ENCODE data around the gene TEC. TPM values are rescaled to one million over a fixed set of nuclear protein-coding genes. Genes with fewer than 3 reads are reported as not detected.

The TEC gene
- total and polyA plus RNA-seq, 2 experiments from 2014 or later, result 2.9 to 3.0 TPM

DNA sequence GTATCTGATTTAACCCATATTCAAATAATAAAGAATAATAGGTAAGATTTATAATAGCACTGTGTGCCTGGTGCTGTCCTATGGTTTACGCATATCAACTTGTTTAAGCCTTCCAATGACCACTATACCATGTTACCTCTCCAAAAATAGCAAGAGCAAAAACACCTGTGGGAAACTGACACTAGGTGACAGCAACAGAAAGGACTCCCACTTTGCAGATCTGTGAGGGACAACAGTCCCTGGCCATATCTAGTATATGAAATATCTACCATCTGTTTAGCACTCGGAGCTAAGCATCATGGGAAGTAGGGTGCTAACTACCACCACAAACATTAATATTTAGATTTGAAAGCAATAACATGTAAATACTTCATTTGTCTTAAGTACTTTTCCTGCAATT lies 79.9 kb downstream of the TEC start:
- no peak overlapping the region for H3K4me3 Mint-ChIP-seq
- TF ChIP-seq CREB1 (CRISPR knock-in tag; IDR thresholded peaks at IDR 0.05; ENCODE audit: low read depth), result no peak
- TF ChIP-seq, protein P1, sequence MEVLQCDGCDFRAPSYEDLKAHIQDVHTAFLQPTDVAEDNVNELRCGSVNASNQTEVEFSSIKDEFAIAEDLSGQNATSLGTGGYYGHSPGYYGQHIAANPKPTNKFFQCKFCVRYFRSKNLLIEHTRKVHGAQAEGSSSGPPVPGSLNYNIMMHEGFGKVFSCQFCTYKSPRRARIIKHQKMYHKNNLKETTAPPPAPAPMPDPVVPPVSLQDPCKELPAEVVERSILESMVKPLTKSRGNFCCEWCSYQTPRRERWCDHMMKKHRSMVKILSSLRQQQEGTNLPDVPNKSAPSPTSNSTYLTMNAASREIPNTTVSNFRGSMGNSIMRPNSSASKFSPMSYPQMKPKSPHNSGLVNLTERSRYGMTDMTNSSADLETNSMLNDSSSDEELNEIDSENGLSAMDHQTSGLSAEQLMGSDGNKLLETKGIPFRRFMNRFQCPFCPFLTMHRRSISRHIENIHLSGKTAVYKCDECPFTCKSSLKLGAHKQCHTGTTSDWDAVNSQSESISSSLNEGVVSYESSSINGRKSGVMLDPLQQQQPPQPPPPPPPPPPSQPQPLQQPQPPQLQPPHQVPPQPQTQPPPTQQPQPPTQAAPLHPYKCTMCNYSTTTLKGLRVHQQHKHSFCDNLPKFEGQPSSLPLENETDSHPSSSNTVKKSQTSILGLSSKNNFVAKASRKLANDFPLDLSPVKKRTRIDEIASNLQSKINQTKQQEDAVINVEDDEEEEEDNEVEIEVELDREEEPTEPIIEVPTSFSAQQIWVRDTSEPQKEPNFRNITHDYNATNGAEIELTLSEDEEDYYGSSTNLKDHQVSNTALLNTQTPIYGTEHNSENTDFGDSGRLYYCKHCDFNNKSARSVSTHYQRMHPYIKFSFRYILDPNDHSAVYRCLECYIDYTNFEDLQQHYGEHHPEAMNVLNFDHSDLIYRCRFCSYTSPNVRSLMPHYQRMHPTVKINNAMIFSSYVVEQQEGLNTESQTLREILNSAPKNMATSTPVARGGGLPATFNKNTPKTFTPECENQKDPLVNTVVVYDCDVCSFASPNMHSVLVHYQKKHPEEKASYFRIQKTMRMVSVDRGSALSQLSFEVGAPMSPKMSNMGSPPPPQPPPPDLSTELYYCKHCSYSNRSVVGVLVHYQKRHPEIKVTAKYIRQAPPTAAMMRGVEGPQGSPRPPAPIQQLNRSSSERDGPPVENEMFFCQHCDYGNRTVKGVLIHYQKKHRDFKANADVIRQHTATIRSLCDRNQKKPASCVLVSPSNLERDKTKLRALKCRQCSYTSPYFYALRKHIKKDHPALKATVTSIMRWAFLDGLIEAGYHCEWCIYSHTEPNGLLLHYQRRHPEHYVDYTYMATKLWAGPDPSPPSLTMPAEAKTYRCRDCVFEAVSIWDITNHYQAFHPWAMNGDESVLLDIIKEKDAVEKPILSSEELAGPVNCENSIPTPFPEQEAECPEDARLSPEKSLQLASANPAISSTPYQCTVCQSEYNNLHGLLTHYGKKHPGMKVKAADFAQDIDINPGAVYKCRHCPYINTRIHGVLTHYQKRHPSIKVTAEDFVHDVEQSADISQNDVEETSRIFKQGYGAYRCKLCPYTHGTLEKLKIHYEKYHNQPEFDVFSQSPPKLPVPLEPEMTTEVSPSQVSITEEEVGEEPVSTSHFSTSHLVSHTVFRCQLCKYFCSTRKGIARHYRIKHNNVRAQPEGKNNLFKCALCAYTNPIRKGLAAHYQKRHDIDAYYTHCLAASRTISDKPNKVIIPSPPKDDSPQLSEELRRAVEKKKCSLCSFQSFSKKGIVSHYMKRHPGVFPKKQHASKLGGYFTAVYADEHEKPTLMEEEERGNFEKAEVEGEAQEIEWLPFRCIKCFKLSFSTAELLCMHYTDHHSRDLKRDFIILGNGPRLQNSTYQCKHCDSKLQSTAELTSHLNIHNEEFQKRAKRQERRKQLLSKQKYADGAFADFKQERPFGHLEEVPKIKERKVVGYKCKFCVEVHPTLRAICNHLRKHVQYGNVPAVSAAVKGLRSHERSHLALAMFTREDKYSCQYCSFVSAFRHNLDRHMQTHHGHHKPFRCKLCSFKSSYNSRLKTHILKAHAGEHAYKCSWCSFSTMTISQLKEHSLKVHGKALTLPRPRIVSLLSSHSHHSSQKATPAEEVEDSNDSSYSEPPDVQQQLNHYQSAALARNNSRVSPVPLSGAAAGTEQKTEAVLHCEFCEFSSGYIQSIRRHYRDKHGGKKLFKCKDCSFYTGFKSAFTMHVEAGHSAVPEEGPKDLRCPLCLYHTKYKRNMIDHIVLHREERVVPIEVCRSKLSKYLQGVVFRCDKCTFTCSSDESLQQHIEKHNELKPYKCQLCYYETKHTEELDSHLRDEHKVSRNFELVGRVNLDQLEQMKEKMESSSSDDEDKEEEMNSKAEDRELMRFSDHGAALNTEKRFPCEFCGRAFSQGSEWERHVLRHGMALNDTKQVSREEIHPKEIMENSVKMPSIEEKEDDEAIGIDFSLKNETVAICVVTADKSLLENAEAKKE (CRISPR knock-in tag; IDR thresholded peaks at IDR 0.05), result no peak
- TF ChIP-seq EZH2phosphoT487 (IDR thresholded peaks at IDR 0.05; ENCODE audit: unreplicated experiment), result no peak
- TF ChIP-seq POLR2AphosphoS5 (IDR thresholded peaks at IDR 0.05; ENCODE audit: low read depth), result no peak
- no peak for TF ChIP-seq JUNB (IDR thresholded peaks at IDR 0.05; ENCODE audit: unreplicated experiment)
- TF ChIP-seq EZH2 (IDR thresholded peaks at IDR 0.05; ENCODE audit: low read depth, unreplicated experiment), result no peak
- TF ChIP-seq, protein P2, sequence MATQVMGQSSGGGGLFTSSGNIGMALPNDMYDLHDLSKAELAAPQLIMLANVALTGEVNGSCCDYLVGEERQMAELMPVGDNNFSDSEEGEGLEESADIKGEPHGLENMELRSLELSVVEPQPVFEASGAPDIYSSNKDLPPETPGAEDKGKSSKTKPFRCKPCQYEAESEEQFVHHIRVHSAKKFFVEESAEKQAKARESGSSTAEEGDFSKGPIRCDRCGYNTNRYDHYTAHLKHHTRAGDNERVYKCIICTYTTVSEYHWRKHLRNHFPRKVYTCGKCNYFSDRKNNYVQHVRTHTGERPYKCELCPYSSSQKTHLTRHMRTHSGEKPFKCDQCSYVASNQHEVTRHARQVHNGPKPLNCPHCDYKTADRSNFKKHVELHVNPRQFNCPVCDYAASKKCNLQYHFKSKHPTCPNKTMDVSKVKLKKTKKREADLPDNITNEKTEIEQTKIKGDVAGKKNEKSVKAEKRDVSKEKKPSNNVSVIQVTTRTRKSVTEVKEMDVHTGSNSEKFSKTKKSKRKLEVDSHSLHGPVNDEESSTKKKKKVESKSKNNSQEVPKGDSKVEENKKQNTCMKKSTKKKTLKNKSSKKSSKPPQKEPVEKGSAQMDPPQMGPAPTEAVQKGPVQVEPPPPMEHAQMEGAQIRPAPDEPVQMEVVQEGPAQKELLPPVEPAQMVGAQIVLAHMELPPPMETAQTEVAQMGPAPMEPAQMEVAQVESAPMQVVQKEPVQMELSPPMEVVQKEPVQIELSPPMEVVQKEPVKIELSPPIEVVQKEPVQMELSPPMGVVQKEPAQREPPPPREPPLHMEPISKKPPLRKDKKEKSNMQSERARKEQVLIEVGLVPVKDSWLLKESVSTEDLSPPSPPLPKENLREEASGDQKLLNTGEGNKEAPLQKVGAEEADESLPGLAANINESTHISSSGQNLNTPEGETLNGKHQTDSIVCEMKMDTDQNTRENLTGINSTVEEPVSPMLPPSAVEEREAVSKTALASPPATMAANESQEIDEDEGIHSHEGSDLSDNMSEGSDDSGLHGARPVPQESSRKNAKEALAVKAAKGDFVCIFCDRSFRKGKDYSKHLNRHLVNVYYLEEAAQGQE (IDR thresholded peaks at IDR 0.05; ENCODE audit: unreplicated experiment), result no peak
- TF ChIP-seq ZNF331 (CRISPR knock-in tag; IDR thresholded peaks at IDR 0.05; ENCODE audit: low read depth), result no peak
- no peak for TF ChIP-seq NANOG (IDR thresholded peaks at IDR 0.05; ENCODE audit: borderline replicate concordance)
- TF ChIP-seq, protein P3, sequence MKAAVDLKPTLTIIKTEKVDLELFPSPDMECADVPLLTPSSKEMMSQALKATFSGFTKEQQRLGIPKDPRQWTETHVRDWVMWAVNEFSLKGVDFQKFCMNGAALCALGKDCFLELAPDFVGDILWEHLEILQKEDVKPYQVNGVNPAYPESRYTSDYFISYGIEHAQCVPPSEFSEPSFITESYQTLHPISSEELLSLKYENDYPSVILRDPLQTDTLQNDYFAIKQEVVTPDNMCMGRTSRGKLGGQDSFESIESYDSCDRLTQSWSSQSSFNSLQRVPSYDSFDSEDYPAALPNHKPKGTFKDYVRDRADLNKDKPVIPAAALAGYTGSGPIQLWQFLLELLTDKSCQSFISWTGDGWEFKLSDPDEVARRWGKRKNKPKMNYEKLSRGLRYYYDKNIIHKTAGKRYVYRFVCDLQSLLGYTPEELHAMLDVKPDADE (IDR thresholded peaks at IDR 0.05), result no peak
- TF ChIP-seq, protein P4, sequence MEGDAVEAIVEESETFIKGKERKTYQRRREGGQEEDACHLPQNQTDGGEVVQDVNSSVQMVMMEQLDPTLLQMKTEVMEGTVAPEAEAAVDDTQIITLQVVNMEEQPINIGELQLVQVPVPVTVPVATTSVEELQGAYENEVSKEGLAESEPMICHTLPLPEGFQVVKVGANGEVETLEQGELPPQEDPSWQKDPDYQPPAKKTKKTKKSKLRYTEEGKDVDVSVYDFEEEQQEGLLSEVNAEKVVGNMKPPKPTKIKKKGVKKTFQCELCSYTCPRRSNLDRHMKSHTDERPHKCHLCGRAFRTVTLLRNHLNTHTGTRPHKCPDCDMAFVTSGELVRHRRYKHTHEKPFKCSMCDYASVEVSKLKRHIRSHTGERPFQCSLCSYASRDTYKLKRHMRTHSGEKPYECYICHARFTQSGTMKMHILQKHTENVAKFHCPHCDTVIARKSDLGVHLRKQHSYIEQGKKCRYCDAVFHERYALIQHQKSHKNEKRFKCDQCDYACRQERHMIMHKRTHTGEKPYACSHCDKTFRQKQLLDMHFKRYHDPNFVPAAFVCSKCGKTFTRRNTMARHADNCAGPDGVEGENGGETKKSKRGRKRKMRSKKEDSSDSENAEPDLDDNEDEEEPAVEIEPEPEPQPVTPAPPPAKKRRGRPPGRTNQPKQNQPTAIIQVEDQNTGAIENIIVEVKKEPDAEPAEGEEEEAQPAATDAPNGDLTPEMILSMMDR (conservative IDR thresholded peaks at IDR 0.05; ENCODE audit: low read depth in 2 of 2), result no peak
- TF ChIP-seq STAT1 (IDR thresholded peaks at IDR 0.05; ENCODE audit: unreplicated experiment), result no peak
- TF ChIP-seq ZNF114 (CRISPR knock-in tag; IDR thresholded peaks at IDR 0.05), result no peak
- H3K27me3 ChIP-seq (ENCODE audit: insufficient read depth), result no peaks in the 10 kb centered on the region
- peaks cover 5% of the 10 kb centered on the region for H3K4me1 ChIP-seq (ENCODE audit: insufficient read depth)
- ATAC-seq, result no peak
- H3K36me3 Mint-ChIP-seq (ENCODE audit: low read depth), result peaks cover 14% of the 10 kb centered on the region
- H3K79me2 ChIP-seq (replicated peaks; ENCODE audit: insufficient read depth), result no peaks in the 10 kb centered on the region
- H3K9me2 ChIP-seq (ENCODE audit: insufficient read depth), result no peaks in the 10 kb centered on the region
- H3K27ac ChIP-seq (ENCODE audit: low read depth), result no peak overlapping the region
- H3K9me3 Mint-ChIP-seq, result peaks cover 14% of the 10 kb centered on the region
- no peaks in the 10 kb centered on the region for H3K36me3 ChIP-seq (ENCODE audit: insufficient read depth)
- H2AFZ ChIP-seq, result no peak overlapping the region
- H3K4me3 ChIP-seq, result no peak overlapping the region
- peaks cover 4% of the 10 kb centered on the region for H3K4me1 Mint-ChIP-seq
- no peaks in the 10 kb centered on the region for H3F3A ChIP-seq (replicated peaks; ENCODE audit: low read depth)
- no peak overlapping the region for H3K4me2 ChIP-seq
- no peak overlapping the region for H3K27ac Mint-ChIP-seq
- H3K27me3 Mint-ChIP-seq (ENCODE audit: insufficient read depth, low read depth, poor library complexity), result no peaks in the 10 kb centered on the region
- H4K20me1 ChIP-seq (replicated peaks; ENCODE audit: insufficient read depth), result no peaks in the 10 kb centered on the region
- no peak for DNase-seq (ENCODE audit: low spot score)
